GM19240 (cell line): ENCODE measurements around the gene STEAP2.
"Not testable (repeated sequence)": the region's sequence is repeated elsewhere in the genome, so short reads cannot be mapped to it uniquely, and the experiment has no call there.

ENCODE experiments used
- DNase-seq: peaks from one replicate; pipeline ENCODE4 v3.0.0; 2011; ENCODE audit warnings: low spot score; ENCODE audit not compliant: insufficient read length

The STEAP2 gene

GRCh38 chr7:90211391-90212148, at the start of gene STEAP2:
TSS of gene STEAP2 (plus strand) at chr7:90211740. CDS start at chr7:90225083, 13,343 bp downstream.
- peak; percentile 10 for DNase-seq

- no peak for DNase-seq
Observed at GRCh38 chr7:90163534-90163933, 48.0 kb upstream of the STEAP2 start.

GRCh38 chr7:90165724-90166123, 45.8 kb upstream of the STEAP2 start:
- no peak for DNase-seq

- no peak for DNase-seq
Observed at GRCh38 chr7:90166153-90166552, 45.4 kb upstream of the STEAP2 start.

GRCh38 chr7:90167361-90167760, 44.2 kb upstream of the STEAP2 start:
- DNase-seq = no peak

GRCh38 chr7:90169891-90170290, 41.6 kb upstream of the STEAP2 start:
- no peak for DNase-seq

- DNase-seq = no peak
Observed at GRCh38 chr7:90172121-90172520, 39.4 kb upstream of the STEAP2 start.

- DNase-seq = no peak
Observed at GRCh38 chr7:90172624-90173023, 38.9 kb upstream of the STEAP2 start.

- no peak for DNase-seq
Observed at GRCh38 chr7:90173127-90173844, 38.3 kb upstream of the STEAP2 start.

- DNase-seq = no peak
Observed at GRCh38 chr7:90175667-90176066, 35.9 kb upstream of the STEAP2 start.

- no peak for DNase-seq
Observed at GRCh38 chr7:90176195-90176594, 35.3 kb upstream of the STEAP2 start.

GRCh38 chr7:90178166-90178565, 33.4 kb upstream of the STEAP2 start:
- DNase-seq = no peak

- DNase-seq = no peak
Observed at GRCh38 chr7:90178679-90179278, 32.8 kb upstream of the STEAP2 start.

- DNase-seq = no peak
Observed at GRCh38 chr7:90180011-90180585, 31.4 kb upstream of the STEAP2 start.

GRCh38 chr7:90180649-90181048, 30.9 kb upstream of the STEAP2 start:
- DNase-seq = no peak

- no peak for DNase-seq
Observed at GRCh38 chr7:90181485-90181884, 30.1 kb upstream of the STEAP2 start.

GRCh38 chr7:90186290-90186689, 25.2 kb upstream of the STEAP2 start:
- not testable (repeated sequence) for DNase-seq

GRCh38 chr7:90187507-90188050, 24.0 kb upstream of the STEAP2 start:
- DNase-seq = no peak

GRCh38 chr7:90188281-90188680, 23.3 kb upstream of the STEAP2 start:
- no peak for DNase-seq

GRCh38 chr7:90190995-90191394, 20.5 kb upstream of the STEAP2 start:
- DNase-seq = no peak

GRCh38 chr7:90191648-90192047, 19.9 kb upstream of the STEAP2 start:
- DNase-seq = no peak
